DMS53 (cell line): ENCODE results near the gene GPHB5.
A peak's percentile ranks its signal among the peaks of the same experiment; 100 is the strongest.
"Not testable (repeated sequence)": the region's sequence is repeated elsewhere in the genome, so short reads cannot be mapped to it uniquely, and the experiment has no call there.

Experiments used
- DNase-seq: peaks from one replicate; lab custom pipeline; 2025; lab: John Stamatoyannopoulos, UW

Gene GPHB5

DNA sequence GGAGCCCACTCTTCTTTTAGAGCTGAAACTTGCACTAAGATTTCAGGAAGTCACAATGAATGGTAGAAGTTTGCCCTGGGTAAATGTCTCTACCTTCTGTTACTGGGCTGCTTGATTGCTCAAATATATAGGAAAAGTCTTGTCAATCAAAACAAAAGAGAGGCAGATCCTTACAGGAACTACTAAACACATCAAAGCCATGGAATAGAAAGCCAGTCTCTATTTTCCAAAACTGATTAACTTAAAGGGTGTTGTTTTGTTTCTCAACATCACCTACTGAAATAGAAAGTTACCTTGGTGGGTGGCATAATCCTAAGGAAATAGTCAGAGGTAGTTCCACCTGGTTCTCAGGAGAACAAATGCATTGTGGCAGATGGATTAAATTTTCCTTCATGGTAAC is at the start of gene GPHB5:
Gene GPHB5 (minus strand): TSS at position 101 of the 400 bp plus-strand sequence. CDS start 1,086 bp downstream, outside the sequence.
- no peak for DNase-seq

GRCh38 chr14:63367742-63368364 is 49.1 kb upstream of the GPHB5 start:
- DNase-seq, result no peak

DNA sequence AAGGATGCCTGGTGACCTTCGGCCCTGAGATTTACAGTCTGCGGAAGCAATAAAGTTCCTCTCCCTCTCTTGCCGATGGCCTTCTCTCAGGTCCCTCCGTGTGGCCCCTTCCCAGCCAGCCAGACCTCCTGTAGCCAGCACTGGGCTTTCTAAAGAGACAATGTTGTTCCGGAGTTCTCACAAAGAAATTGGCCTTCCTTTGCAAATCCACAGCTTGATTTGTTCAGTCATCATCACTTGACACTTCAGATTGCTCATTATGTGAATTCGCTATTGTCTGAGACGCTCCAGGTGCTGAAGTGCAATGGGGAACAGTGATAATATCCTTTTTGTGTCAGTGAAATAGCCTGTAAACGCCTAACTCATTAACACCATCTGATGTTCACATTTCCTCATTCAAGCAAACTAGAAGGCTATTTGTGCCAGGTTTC is 43.7 kb upstream of the GPHB5 start:
- DNase-seq, result no peak

GRCh38 chr14:63361790-63362189 is 43.1 kb upstream of the GPHB5 start:
- peak; percentile 8 for DNase-seq

GRCh38 chr14:63357841-63358240 is 39.1 kb upstream of the GPHB5 start:
- no peak for DNase-seq

GRCh38 chr14:63345826-63346225 is 27.1 kb upstream of the GPHB5 start:
- peak; percentile 31 for DNase-seq

GRCh38 chr14:63344336-63344735 is 25.6 kb upstream of the GPHB5 start:
- no peak for DNase-seq

DNA sequence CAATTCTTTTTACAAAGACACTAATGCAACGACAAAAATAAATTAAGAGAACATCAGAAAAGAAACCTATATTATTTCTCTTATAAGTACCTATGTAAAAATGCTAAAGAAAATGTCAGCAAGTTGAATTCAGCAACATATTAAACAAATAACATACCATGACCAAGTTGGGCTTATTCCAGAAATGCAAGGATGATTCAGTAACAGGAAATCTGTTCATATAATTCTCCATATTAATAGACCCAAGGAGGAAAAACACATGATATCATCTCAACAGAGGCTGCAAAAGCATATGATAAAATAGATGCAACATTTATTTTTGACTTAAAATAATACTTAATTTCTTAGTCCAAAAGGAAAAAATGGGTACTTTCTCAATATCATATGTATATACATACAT is 25.1 kb upstream of the GPHB5 start:
- no peak for DNase-seq

DNA sequence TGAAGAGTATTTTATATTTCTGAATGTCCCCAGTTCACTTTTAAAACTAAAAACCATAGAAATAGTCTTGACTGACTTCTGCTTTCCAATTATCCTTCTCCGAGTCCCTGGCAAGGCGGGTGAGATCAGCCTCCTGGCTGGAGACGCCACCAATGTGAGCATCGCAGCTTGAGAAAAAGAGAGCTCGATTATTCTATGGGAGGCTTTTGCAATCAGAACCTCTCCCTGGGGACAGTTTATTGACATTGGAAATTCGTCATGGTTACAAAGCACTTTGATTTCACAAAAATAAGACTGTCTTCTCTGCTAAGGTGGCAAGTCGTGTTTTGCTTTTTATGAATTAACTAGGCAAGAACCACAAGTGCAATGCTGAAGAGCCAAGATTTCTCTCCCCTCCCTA is 23.6 kb upstream of the GPHB5 start:
- peak; percentile 3 for DNase-seq

- DNase-seq, result no peak
Observed at GRCh38 chr14:63328787-63329737, 10.3 kb upstream of the GPHB5 start.

GRCh38 chr14:63326840-63327239 is 8.1 kb upstream of the GPHB5 start:
- DNase-seq, result no peak

DNA sequence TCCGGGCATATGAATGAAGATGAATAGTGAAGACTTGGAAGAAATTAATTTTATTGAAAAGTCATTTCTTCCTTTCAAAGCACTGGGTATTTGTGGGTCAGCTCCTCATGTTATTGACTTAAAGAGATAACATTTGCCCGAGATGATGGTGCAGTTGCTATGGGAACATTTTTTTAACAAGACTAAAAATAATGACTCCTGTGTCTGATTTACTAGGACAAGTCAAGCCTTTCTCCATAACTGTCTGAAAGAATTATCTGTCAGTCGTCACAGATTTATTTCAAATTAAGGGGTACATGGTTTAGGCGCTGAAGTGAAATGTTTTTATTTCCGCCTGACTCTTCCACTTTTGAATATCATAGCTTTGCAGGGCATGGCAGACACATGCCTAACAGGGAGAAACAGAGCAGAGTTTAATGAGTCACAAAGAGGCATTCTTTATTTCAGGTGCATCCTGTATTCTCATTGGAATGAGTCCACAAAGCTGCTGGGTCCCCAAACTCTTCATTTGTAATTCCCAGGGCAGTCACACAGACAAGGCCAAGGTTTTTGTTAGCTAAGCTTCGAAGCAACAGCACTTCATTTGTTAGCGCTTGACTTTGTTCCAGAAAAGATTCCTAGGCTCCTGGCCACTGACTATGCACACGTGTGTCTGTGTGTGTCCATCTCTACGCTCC is 4.3 kb upstream of the GPHB5 start:
- no peak for DNase-seq

DNA sequence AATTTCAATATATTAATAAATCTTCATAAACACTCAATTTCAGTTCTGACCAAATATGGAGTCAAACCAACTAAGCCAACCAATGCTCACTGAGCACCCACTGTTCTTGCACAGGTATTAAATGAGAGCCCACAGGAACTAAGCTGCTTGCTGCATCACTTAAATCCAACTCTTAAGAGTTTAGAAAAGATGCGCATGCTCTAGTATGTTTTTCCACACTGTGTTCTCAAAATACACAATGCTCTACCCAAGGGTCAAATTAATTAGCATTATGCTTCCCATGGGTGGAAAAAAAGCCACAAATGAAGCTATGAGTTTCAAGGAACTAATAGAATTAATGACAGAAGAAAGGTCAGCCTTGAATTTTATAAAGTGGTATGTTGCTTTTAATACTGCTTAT is 3.7 kb upstream of the GPHB5 start:
- DNase-seq, result no peak

DNA sequence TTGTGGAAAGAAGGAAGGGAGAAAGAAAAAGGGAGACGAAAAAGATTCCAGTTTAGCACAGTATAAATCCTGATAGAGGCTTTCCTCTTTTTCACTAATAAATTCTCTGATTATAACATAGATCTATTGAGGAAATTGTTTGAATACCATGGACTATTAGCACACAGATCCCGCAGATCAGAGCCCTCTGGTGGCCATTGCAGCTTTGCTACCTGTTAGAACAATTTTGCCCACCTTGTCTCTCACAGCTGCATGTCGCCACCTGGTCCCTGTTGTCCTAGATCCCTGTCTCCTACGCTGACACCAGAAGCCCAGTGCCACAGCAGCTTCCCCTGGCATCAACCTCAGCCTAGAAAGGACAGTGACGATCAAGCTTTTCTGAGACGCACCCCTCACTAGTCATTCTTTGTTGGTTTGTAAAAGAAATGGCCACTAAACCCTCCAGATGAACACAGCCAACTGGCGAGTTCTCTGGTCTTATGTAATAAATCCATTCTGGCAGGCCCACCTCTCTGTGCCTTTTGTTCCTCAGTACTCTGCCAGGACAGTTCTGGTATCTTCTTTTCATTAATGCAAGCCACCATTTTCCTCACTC is 9.9 kb downstream of the GPHB5 start:
- peak; percentile 56 for DNase-seq

- DNase-seq, result not testable (repeated sequence)
Observed at GRCh38 chr14:63304429-63304828, 14.3 kb downstream of the GPHB5 start.

- no peak for DNase-seq
Observed at GRCh38 chr14:63301891-63302534, 16.7 kb downstream of the GPHB5 start.

DNA sequence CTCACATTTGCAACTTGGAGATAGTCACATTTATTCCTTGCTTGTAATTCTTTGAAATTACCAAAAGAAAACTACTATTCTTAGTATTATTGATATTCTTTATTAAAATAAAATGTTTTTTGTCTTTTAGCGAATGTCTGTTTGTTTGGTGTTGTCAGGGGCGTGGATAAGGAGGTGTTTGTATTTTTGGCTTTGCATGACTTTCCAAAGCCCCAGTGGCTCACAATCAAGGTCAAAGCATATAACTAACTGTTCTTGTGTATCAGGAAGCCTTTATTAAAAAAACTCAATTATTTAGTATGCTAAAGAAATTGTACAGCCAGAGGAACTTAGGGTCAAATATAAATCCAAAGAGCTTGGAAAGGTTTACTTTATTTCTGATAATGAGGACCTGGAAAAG is 17.9 kb downstream of the GPHB5 start:
- no peak for DNase-seq

GRCh38 chr14:63299351-63300110 is 19.2 kb downstream of the GPHB5 start:
- no peak for DNase-seq

- DNase-seq, result no peak
Observed at GRCh38 chr14:63297372-63298063, 21.2 kb downstream of the GPHB5 start.

GRCh38 chr14:63296060-63296563 is 22.6 kb downstream of the GPHB5 start:
- no peak for DNase-seq
